GM18517 (cell line): ENCODE data around the gene RHOB.
"Not testable (repeated sequence)": the region's sequence is repeated elsewhere in the genome, so short reads cannot be mapped to it uniquely, and the experiment has no call there.

Experiments
- ATAC-seq: cut with Tn5 transposase; IDR thresholded peaks from one replicate; pipeline ENCODE4 v1.9.1; 2021; ENCODE audit warnings: mild to moderate bottlenecking, moderate library complexity; ENCODE audit not compliant: unreplicated experiment

The RHOB gene

DNA sequence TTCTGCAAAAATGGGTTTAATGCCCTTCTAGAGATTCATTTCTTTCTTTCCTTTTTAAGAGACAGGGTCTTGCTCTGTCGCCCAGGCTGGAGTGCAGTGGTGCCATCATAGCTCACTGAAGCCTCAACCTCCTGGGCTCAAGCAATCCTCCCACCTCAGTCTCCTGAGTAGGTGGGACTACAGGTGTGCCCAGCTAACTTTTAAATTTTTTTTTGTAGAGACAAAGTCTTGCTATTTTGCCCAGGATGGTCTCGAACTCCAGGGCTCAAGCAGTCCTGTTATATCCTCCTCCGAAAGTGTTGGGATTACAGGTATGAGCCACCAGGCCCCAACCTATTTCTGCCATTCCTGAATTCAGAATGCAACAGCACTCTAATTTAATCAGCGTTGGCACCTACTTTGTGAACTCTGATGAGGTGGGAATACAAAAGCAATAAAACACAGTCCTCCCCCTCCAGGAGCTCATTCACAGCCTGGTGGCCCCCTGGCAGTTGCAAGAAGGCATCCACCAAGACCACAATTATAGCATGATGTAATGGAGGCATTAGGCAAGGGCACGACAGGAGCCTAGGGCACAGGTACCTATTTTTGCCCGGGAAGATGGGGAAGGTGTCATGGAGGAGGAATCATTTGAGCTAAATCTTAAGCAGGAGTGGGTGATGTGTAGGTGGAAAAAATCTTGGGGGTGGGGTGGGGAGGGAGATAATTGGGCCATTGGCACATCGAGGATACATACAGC is 5.1 kb downstream of the RHOB start:
- no peak for ATAC-seq

GRCh38 chr2:20452551-20452950 is 5.7 kb downstream of the RHOB start:
- ATAC-seq, result no peak

DNA sequence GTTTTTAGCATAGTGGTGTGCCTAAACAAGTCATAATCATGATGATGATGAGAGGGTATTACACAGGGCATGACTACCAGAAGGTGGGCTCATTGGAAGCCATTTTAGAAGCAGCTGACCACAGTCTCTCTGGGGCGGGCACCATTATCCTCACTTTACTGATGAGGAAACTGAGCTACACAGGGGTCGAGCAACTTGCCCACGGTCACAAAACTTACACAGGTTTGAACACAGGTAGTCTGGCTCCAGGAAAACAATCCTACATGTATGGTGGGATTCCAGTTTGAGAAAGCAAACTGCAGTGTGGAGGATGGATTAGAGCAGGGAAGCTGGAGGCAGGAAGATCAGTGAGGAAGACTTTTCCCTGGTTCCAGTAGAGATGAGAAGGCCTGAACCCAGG is 6.2 kb downstream of the RHOB start:
- no peak for ATAC-seq

DNA sequence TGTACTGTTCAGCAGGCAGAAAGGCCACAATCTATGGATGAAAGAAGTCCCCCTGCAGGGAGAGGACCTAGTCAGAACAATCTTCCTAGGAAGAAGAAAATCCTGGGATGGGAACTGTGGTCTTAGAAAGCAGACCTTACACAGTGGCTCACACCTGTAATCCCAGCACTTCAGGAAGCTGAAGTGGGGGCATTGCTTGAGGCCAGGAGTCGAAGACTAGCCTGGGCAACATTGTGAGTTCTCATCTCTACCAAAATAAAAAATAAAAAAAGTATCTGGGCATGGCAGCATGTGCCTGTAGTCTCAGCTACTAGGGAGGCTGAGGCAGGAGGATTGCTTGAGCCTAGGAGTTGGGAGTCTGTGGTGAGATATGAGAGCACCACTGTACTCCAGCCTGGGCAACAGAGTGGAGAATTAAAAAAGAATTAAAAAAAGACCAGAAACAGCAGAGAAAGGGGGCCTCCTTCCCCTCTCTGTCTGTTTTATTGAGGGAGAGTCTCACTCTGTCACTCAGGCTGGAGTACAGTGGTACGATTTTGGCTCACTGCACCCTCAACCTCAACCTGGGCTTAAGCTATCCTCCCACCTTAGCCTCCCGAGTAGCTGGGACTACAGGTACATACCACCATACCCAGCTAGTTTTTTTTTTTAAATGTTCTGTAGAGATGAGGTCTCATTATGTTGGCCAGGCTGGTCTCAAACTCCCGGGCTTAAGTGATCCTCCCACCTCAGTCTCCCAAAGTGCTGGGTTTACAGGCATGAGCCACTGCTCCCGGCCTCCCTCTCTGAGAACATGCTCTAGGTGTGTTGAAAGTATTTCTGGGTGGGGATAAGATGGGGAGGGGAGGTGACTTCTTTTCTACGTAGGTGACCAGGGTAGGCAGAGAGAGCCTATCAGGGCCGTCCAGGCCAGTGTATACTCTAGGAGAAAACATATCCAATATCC is 7.4 kb downstream of the RHOB start:
- no peak for ATAC-seq

DNA sequence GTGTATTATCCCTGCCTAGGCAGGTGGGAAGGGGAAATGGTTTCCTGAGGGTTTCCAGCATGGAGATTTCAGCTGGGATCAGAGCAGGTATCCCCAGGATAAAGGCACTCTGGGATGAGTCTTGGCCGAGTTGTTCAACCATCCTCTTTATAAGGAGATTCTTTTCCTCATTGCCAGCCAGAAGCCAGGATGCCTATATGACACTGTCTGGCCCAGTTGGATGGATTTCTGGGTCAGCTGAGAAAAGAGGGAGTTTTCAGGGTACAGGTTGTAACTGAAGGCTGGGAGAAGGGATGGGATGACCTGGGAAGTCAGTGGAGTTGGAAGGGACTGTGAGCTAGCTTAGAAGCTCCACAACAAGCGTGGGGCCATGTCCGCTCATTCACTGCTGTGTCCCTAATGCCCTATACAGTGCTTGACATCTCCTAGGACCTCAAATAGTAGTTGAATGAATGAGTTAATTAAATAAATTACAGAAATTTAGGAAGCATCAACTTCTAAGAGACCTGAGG is 8.3 kb downstream of the RHOB start:
- no peak for ATAC-seq

DNA sequence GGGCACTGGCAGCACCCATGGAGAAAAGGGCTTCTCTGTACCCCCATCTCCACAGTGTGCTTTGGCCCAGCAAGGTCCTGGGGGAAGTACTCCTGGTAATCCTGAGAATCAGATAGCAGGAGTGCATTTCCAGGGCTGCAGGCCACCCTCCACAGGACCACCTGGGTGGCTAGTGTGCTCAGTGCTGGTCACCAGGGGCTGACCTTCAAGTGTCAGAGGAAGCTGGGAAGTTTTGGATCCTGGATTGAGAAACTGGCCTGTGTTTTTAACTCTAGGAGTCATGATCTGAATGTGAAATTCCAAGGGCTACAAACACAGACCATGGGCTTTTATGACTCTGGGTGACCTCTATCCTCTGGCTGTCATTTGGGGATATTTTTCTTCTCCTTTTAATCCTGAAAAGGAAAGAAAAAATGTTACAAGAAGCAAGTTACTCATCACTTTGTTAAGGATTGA is 9.3 kb downstream of the RHOB start:
- ATAC-seq, result no peak

- ATAC-seq, result peak; percentile 56
Measured at GRCh38 chr2:20456636-20457426, 10.0 kb downstream of the RHOB start.

DNA sequence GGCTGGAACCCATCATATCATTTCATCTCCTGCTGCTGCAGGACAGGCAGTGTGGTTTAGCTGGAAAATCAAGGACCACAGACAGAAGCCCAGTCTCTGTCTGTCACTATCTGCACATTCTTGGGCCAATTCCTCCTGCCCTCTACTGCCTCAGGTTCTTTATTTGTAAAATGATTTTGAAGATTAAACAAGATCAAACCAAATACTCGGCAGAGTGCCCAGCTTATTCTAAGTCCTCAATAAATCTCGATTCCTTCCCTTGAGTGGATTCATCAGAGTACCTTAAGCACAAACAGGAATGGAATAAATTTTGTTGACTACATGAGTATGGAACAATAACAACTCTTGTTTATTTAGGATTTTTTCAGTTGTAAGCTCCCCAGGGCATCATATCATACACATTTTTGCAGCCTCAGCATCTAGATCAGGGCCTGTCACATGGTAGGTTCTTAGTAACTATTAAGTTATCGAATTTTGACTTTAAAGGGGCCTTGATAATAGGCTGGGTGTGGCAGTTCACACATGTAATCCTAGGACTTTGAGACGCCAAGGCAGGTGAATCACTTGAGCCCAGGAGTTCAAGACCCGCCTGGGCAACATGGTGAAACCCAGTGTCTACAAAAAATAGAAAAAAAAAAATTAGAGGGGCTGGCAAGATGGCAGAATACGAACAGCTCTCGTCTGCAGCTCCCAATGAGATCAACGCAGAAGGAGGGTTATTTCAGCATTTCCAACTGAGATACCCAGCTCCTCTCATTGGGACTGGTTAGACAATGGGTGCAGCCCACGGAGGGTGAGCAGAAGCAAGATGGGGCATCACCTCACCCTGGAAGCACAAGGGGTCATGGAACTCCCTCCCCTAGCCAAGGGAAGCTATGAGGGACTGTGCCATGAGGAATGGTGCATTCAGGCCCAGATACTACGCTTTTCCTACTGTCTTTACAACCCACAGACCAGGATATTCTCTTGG is 11.1 kb downstream of the RHOB start:
- ATAC-seq, result no peak

GRCh38 chr2:20458737-20459484 is 12.0 kb downstream of the RHOB start:
- ATAC-seq, result not testable (repeated sequence)

GRCh38 chr2:20465716-20466394 is 19.0 kb downstream of the RHOB start:
- ATAC-seq, result no peak

- ATAC-seq, result no peak
Measured at GRCh38 chr2:20467789-20468548, 21.1 kb downstream of the RHOB start.

GRCh38 chr2:20468549-20469500 is 22.0 kb downstream of the RHOB start:
- ATAC-seq, result no peak

GRCh38 chr2:20469595-20469994 is 22.7 kb downstream of the RHOB start:
- no peak for ATAC-seq

- ATAC-seq, result no peak
Measured at GRCh38 chr2:20470211-20470610, 23.3 kb downstream of the RHOB start.

- ATAC-seq, result no peak
Measured at GRCh38 chr2:20471148-20471547, 24.3 kb downstream of the RHOB start.

DNA sequence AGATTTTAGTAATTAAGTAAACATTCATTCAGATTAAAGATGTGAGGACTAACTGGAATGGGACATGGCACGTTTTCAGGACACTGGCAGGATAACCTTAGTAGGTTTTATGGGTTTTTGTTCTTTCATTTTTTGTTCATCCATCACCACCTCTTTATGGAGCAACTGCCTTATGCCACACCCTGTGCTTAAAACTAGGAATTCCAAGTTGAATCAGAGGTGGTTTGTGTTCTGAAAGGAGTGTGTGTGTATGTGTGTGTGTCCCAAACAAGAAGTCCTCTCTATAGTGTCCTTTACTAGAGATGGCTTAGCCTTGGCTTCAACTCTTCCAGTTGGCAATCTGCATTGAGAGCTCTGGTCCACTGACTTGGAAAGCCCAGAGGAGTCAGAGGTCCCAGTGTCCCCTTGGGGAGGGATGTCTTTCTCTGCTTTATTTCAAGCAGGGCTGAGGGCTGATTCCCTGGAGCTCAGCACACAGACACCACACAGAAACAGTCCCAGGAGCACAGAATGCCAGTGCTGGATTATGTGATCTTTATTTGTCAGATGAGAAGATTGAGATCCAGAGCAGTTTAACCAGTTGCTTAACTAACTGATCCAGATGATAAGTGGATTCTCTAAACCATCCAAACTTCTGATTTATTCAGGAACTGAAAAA is 25.2 kb downstream of the RHOB start:
- no peak for ATAC-seq
